ENCODE measurements around the gene IQSEC3.
"Not testable (repeated sequence)": the region's sequence is repeated elsewhere in the genome, so short reads cannot be mapped to it uniquely, and the experiment has no call there.

GRCh38 chr12:65491-66063 is 990 bp upstream of the IQSEC3 start:
- not testable (repeated sequence) for TF ChIP-seq CTCF (conservative IDR thresholded peaks at IDR 0.05; ENCODE audit: low read depth, low read length); EZH2 (IDR thresholded peaks at IDR 0.05; ENCODE audit: borderline replicate concordance, low read depth, low read length, poor library complexity, severe bottlenecking)

Measured in A673 (cell line).